Astrocyte (in vitro differentiated cells and primary cell): Measurements from ENCODE around the gene SHROOM2. TPM values are rescaled to one million over a fixed set of nuclear protein-coding genes. Genes with fewer than 3 reads are reported as not detected.

Experiments used
- DNase-seq: peaks from one replicate; pipeline ENCODE4 v3.0.0-alpha.2; 2010; ENCODE audit warnings: low read depth
- FAIRE-seq: peaks from 2 replicates; lab custom pipeline; 2011; peaks lifted over from hg19 to GRCh38; lab: Jason Lieb, UNC
- H2AFZ ChIP-seq: 2 replicates; pipeline ENCODE4 v1.6.0; 2012; ENCODE audit warnings: low read depth, low read length, inconsistent platforms
- H3K27ac ChIP-seq: 2 replicates; pipeline ENCODE4 v1.5.1; 2011; ENCODE audit warnings: low read depth, low read length, inconsistent platforms
- H3K27me3 ChIP-seq: 2 replicates; pipeline ENCODE4 v1.6.0; 2011; ENCODE audit warnings: low read length, inconsistent platforms; ENCODE audit not compliant: insufficient read depth
- H3K36me3 ChIP-seq: 2 replicates; pipeline ENCODE4 v1.5.1; 2011; ENCODE audit warnings: low read length, inconsistent platforms; ENCODE audit not compliant: insufficient read depth
- H3K4me1 ChIP-seq: 2 replicates; pipeline ENCODE4 v1.5.1; 2011; ENCODE audit warnings: low read length, inconsistent platforms; ENCODE audit not compliant: insufficient read depth
- H3K4me2 ChIP-seq: 2 replicates; pipeline ENCODE4 v1.6.0; 2012; ENCODE audit warnings: low read length, inconsistent platforms
- H3K4me3 ChIP-seq: 2 replicates; pipeline ENCODE4 v1.5.1; 2011; ENCODE audit warnings: low read depth, mild to moderate bottlenecking, low read length, inconsistent platforms; ENCODE audit not compliant: insufficient read depth
- H3K79me2 ChIP-seq: 2 replicates; pipeline ENCODE4 v1.6.0; 2012; ENCODE audit warnings: mild to moderate bottlenecking, low read length, inconsistent platforms; ENCODE audit not compliant: insufficient read depth
- H3K9ac ChIP-seq: 2 replicates; pipeline ENCODE4 v1.6.0; 2012; ENCODE audit warnings: mild to moderate bottlenecking, low read length, inconsistent platforms
- H3K9me3 ChIP-seq: 2 replicates; pipeline ENCODE4 v1.5.1; 2012; ENCODE audit warnings: low read depth, mild to moderate bottlenecking, low read length, inconsistent platforms; ENCODE audit not compliant: insufficient read depth
- H4K20me1 ChIP-seq: 2 replicates; pipeline ENCODE4 v1.6.0; 2012; ENCODE audit warnings: low read length, inconsistent platforms; ENCODE audit not compliant: insufficient read depth
- H3K27ac Mint-ChIP-seq: one replicate; pipeline ENCODE4 v1.8.0; 2021; ENCODE audit warnings: mild to moderate bottlenecking, mixed read lengths; ENCODE audit not compliant: unreplicated experiment
- H3K27me3 Mint-ChIP-seq: one replicate; pipeline ENCODE4 v1.8.0; 2021; ENCODE audit warnings: low read depth, mixed read lengths; ENCODE audit not compliant: unreplicated experiment
- H3K36me3 Mint-ChIP-seq: one replicate; pipeline ENCODE4 v1.8.0; 2021; ENCODE audit warnings: low read depth, mixed read lengths; ENCODE audit not compliant: unreplicated experiment
- H3K4me1 Mint-ChIP-seq: one replicate; pipeline ENCODE4 v1.8.0; 2021; ENCODE audit warnings: low read depth, mixed read lengths; ENCODE audit not compliant: unreplicated experiment
- H3K4me3 Mint-ChIP-seq: one replicate; pipeline ENCODE4 v1.8.0; 2021; ENCODE audit warnings: mild to moderate bottlenecking, moderate library complexity, mixed read lengths; ENCODE audit not compliant: unreplicated experiment
- H3K9me3 Mint-ChIP-seq: one replicate; pipeline ENCODE4 v1.8.0; 2021; ENCODE audit warnings: mild to moderate bottlenecking, mixed read lengths; ENCODE audit not compliant: unreplicated experiment
- EZH2 ChIP-seq: IDR thresholded peaks from 2 replicates; pipeline ENCODE4 v1.6.1; 2012; ENCODE audit warnings: mild to moderate bottlenecking, low read length, inconsistent platforms; ENCODE audit not compliant: insufficient read depth
- total RNA-seq: library from RNA; stranded (reverse); gene quantifications from 2 replicates; pipeline ENCODE4 v1.2.1, GENCODE V29; 2021
- TF ChIP-seq, protein P1 (sequence below): IDR thresholded peaks from 2 replicates; pipeline ENCODE4 v1.5.1; 2011; ENCODE audit warnings: low read depth, mild to moderate bottlenecking, inconsistent platforms, low read length, moderate library complexity; ENCODE audit not compliant: insufficient read depth

Gene SHROOM2
- total RNA-seq, 1 donor from 2014 or later, result 15.9 TPM

DNA sequence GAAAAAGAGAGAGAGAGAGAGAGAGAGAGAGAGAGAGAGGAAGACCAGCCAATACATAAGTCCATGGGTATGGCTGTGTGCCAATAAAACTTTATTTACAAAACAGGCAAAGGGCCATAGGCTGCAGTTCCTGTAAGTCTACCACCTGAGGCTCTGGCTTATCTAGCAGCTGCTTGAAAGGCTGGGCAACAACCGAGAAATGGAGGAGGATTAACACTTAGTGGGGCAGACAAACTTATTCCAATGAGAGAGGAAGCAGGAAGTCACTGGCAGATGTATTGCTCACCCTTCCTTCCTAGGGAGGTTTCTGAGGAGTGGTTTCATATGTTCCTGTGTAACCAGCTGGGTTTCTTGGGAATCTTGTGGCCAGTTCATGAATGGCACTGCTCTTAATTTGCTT lies 15.9 kb upstream of the SHROOM2 start:
- H4K20me1 ChIP-seq, result no peaks in the 10 kb centered on the region
- no peak overlapping the region for H3K4me2 ChIP-seq
- TF ChIP-seq, protein P1, sequence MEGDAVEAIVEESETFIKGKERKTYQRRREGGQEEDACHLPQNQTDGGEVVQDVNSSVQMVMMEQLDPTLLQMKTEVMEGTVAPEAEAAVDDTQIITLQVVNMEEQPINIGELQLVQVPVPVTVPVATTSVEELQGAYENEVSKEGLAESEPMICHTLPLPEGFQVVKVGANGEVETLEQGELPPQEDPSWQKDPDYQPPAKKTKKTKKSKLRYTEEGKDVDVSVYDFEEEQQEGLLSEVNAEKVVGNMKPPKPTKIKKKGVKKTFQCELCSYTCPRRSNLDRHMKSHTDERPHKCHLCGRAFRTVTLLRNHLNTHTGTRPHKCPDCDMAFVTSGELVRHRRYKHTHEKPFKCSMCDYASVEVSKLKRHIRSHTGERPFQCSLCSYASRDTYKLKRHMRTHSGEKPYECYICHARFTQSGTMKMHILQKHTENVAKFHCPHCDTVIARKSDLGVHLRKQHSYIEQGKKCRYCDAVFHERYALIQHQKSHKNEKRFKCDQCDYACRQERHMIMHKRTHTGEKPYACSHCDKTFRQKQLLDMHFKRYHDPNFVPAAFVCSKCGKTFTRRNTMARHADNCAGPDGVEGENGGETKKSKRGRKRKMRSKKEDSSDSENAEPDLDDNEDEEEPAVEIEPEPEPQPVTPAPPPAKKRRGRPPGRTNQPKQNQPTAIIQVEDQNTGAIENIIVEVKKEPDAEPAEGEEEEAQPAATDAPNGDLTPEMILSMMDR, result no peak
- no peak for TF ChIP-seq EZH2
- H3K27ac ChIP-seq, result no peak overlapping the region
- no peaks in the 10 kb centered on the region for H3K79me2 ChIP-seq
- peaks cover 4% of the 10 kb centered on the region for H3K27me3 ChIP-seq
- H3K4me3 ChIP-seq, result no peak overlapping the region
- H3K9me3 ChIP-seq, result no peaks in the 10 kb centered on the region
- H3K36me3 ChIP-seq, result no peaks in the 10 kb centered on the region
- H3K4me1 ChIP-seq, result no peaks in the 10 kb centered on the region
- Mint-ChIP-seq H3K9me3 (no peaks in the 10 kb centered on the region), H3K4me1 (peaks cover 3% of the 10 kb centered on the region), H3K36me3 (no peaks in the 10 kb centered on the region), H3K27ac (no peak overlapping the region), H3K27me3 (peaks cover 5% of the 10 kb centered on the region), H3K4me3 (no peak overlapping the region)
- no peak for DNase-seq
- H2AFZ ChIP-seq, result no peak overlapping the region
- no peak overlapping the region for H3K9ac ChIP-seq
- FAIRE-seq, result peak; percentile 41

DNA sequence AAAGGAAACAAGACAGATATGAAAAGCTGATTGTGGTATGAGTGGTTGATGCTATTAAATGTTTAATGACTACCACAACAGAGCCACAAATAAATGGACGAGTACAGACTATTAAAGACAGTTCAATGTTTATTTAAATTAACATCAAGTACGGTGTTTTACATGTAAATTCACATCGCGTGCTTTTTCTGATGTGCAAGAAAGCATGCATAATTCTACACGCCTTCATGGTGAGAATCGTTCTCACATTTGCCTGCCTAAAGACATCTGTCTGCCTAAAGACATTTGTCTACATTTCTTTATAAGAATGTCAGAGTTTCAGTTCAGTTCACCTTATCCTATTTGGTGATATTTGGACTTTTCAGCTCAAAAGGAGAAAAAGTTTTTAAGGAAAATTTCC lies 13.3 kb upstream of the SHROOM2 start:
- H3K9me3 ChIP-seq, result no peaks in the 10 kb centered on the region
- H3K4me3 ChIP-seq, result no peak overlapping the region
- Mint-ChIP-seq H3K27ac (no peak overlapping the region), H3K27me3 (no peaks in the 10 kb centered on the region), H3K4me3 (no peak overlapping the region), H3K4me1 (peaks cover under 1% of the 10 kb centered on the region), H3K9me3 (no peaks in the 10 kb centered on the region), H3K36me3 (no peaks in the 10 kb centered on the region)
- H3K4me1 ChIP-seq, result no peaks in the 10 kb centered on the region
- H3K27me3 ChIP-seq, result no peaks in the 10 kb centered on the region
- FAIRE-seq, result peak; percentile 39
- no peaks in the 10 kb centered on the region for H3K36me3 ChIP-seq
- no peak overlapping the region for H3K27ac ChIP-seq
- no peak for DNase-seq
- H3K9ac ChIP-seq, result no peak overlapping the region
- no peaks in the 10 kb centered on the region for H3K79me2 ChIP-seq
- TF ChIP-seq EZH2, result no peak
- TF ChIP-seq, protein P1, result no peak
- H3K4me2 ChIP-seq, result no peak overlapping the region
- H2AFZ ChIP-seq, result no peak overlapping the region
- H4K20me1 ChIP-seq, result no peaks in the 10 kb centered on the region

DNA sequence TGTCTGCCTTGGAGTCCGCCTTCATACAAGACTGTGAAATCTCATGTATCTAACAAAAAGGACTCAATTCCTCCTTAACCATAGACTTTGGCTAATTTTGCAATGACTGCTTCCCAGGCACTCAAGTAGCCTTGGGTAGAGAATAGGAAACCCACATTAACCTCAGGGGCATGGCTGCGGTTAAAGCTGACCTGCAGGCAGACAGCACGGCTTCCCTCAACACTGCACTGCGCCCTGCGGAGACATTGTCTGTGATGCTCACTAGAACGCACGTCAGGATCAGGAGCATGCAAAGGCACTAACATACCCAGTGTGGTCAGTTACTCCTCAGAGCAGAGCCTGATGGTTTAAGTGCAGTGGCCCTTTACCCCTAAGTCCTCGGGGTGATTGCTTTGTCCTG lies 10.3 kb upstream of the SHROOM2 start:
- Histone ChIP-seq H4K20me1 (no peaks in the 10 kb centered on the region), H3K4me1 (no peaks in the 10 kb centered on the region), H3K9me3 (no peaks in the 10 kb centered on the region), H2AFZ (no peak overlapping the region), H3K27me3 (no peaks in the 10 kb centered on the region), H3K4me3 (no peak overlapping the region), H3K4me2 (no peak overlapping the region), H3K36me3 (no peaks in the 10 kb centered on the region), H3K9ac (no peak overlapping the region), H3K27ac (no peak overlapping the region), H3K79me2 (no peaks in the 10 kb centered on the region)
- Mint-ChIP-seq H3K4me3 (no peak overlapping the region), H3K27me3 (no peaks in the 10 kb centered on the region), H3K36me3 (no peaks in the 10 kb centered on the region), H3K4me1 (no peaks in the 10 kb centered on the region), H3K27ac (no peak overlapping the region), H3K9me3 (no peaks in the 10 kb centered on the region)
- DNase-seq (no peak), FAIRE-seq (no peak)
- no peak for TF ChIP-seq EZH2
- TF ChIP-seq, protein P1, result no peak
